HG03432 (cell line): ENCODE data around the gene CLDN24.

Experiments
- ATAC-seq: cut with Tn5 transposase; IDR thresholded peaks from one replicate; pipeline ENCODE4 v1.9.1; 2021; ENCODE audit warnings: mild to moderate bottlenecking, moderate library complexity; ENCODE audit not compliant: unreplicated experiment

The CLDN24 gene

DNA sequence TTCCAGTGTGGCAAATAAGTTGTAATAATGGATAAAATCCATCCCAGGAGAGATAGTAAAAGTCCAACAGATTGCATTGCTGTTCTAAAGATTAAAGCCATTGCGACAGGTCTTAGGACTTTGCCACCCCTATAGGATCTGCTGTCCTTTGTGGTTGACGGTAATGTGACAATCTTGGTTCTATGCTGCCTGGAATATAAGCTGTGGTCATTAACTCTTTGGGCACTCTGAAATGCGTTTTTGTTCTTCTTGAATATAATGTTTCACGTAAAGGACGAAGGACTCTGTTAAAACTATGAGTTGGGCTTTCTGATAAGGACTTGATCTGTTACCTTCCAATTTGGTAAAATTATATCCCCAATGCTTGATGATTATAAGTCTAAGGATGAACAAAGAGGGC is at the start of gene CLDN24:
CLDN24 (minus strand) TSS at position 101 of the 400 bp plus-strand sequence; CDS start at position 101, 0 bp downstream.
- ATAC-seq, result no peak

- no peak for ATAC-seq
Measured at GRCh38 chr4:183370786-183371185, 48.6 kb upstream of the CLDN24 start.

DNA sequence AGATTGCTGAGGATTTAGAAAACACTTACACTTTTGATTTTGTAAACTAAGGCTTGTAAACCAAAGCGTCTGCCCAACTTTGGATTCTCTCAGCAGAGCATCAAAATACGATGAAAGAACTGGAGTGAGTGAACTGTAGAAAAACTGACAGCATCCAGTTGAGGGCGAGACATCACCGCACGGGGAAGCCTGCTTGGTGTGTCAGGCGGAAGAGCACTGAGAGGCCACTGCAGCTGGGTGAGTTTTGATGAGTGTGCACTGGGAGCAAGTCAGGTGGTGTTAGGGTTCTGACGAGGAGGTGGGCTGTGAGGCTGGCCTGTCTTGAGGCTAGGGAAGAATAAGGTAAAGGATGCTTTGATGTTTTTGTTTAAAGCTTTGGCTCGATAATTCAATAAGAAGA is 46.8 kb upstream of the CLDN24 start:
- no peak for ATAC-seq

- ATAC-seq, result no peak
Measured at GRCh38 chr4:183366206-183366835, 44.1 kb upstream of the CLDN24 start.

- ATAC-seq, result no peak
Measured at GRCh38 chr4:183364025-183364424, 41.8 kb upstream of the CLDN24 start.

- no peak for ATAC-seq
Measured at GRCh38 chr4:183362916-183363542, 40.8 kb upstream of the CLDN24 start.

GRCh38 chr4:183362036-183362435 is 39.8 kb upstream of the CLDN24 start:
- ATAC-seq, result no peak

GRCh38 chr4:183360161-183360919 is 38.1 kb upstream of the CLDN24 start:
- ATAC-seq, result no peak

DNA sequence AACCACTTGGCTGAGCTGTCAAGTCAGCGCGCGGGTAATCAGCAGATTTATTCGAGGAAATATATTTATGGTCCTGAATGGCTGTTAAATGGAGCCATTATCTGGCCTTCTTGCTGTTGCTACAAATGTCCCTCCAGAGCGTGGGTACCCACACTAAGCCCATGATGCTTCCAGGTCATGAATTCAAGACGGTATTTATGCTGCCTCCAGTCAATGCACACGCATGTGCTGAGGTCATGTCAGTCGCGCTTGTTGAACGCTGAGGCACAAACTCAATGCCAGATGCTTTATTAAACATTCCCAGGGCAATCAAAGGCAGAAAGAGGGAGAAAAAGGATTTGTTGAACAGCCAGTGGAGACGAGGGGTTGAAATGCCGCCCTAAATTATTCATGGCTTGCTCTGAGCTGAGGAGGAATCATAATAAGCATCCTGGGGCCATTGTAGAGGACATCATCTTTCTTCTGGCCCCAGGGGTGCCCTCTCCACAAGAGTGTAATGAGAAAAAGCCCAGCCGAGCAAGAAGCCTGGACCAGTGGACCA is 36.1 kb upstream of the CLDN24 start:
- no peak for ATAC-seq

DNA sequence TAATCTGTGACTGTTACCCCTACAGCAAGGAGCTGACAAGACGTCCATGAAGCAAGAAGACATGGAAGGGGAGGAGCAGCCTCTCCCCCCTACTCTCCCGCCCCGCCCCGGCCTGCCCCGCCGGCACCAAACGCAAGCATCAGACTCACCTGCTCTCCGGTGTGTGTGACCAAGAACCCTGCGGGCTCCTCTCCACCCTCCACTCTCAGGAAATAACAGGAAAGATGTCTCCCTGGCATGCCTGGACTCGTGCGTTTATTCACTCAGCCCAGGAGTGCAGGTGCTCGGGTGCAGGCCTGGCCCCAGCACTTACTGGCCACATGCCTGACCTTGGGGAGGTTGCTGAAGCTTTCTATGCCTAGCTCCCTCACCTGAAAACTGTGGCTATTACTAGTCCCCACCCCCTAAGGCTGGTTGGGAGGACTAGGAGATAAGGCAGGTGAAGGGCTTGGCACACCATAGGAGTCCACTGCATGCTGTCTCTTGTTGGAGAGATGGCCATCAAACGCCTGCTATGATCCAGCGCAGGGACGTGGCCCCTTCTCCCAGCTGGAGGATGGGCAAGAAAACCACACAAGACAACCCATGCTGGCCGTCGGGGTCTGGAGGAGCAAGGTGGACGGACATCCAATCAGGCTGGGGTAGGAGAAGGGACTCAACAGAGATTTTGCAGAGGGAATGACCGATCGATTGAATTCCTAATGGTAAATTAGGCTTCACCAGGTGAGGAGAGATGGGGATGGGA is 34.9 kb upstream of the CLDN24 start:
- no peak for ATAC-seq

DNA sequence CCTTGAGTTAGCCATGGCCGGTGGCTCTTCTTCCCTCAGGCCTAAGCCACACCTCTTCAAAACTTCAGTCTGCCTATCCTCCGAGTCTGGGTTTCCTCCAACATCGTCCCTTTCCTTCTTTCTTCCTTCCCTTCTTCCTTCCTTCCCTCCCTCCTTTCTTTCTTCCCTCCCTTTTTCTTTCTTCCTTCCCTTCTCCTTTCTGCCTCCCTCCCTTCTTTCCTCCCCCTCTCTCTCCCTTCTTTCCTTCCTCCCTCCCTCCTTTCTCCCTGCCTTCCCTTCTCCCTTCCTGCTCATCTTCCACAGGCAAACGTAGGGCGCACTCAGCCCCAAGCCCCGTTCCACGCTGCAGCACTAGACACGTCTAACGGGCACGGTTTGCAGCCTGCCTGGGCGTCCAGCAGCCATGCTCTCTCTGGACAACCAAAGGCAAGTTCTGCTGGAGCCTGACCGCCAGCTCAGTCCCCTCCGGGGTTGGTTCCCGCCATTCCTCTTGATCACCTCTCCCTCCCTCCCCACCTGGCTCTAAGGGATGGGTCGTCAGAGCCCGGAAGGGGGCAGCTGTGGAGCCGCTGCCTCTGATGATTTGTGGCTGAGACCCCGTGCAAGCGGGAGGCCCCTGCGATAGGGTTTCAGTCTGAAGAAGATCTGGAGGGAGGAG is 34.1 kb upstream of the CLDN24 start:
- no peak for ATAC-seq

DNA sequence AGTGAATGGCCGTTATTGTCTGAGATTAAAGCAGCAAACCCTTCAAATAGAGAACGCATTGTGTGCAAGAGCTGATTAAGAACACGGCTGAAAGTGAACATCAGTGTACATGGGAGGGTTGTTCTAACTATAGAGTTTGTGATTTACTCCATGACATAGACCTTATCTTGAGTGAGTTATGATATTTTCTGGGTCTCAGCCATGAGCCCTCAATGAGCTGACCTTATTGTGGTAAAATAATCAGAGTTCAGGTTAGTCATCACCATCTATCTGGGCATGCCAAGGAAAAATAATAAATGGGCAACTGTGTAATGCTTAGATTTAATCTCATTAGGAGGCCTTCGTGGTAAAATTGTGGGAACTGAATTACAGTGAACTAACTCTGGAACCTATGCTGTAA is 33.2 kb upstream of the CLDN24 start:
- no peak for ATAC-seq

GRCh38 chr4:183354219-183354618 is 32.0 kb upstream of the CLDN24 start:
- ATAC-seq, result no peak

- ATAC-seq, result no peak
Measured at GRCh38 chr4:183353557-183353956, 31.3 kb upstream of the CLDN24 start.

DNA sequence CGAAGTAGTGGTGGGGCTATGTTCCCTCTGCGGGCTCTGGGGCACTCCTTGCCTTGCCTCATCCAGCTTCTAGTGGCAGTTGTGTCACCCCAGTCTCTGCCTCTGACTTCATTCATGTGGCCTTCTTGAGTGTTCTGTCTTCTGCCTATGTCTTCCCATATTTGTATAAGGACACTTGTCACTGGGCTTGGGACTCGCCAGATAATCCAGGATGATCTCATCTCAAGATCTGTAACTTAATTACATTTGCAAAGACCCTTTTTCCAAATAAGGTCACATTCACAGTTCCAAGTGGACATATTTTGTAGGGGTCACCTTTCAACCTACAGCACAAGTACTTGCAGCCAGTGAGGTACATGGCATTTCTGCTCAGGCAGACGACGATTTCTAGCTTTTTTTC is 30.3 kb upstream of the CLDN24 start:
- ATAC-seq, result no peak

- ATAC-seq, result no peak
Measured at GRCh38 chr4:183350317-183351071, 28.3 kb upstream of the CLDN24 start.

DNA sequence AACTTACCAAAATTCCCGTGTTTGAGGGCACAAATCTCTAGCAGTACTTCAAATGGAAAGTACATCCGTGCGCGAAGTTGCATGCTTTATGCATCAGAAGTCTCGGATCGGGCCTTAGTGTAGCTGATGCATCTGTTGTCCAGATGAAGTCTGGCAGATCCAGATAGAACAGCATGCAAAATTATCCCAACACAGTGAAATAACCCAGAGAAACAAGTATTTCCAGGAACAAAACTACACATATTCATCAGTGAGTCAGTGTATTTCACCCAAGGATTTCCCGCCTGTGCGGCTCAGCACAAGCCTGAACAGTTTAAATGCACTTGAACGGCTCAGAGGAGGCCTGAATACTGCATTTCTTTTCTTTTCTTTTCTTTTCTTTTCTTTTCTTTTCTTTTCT is 27.4 kb upstream of the CLDN24 start:
- no peak for ATAC-seq

DNA sequence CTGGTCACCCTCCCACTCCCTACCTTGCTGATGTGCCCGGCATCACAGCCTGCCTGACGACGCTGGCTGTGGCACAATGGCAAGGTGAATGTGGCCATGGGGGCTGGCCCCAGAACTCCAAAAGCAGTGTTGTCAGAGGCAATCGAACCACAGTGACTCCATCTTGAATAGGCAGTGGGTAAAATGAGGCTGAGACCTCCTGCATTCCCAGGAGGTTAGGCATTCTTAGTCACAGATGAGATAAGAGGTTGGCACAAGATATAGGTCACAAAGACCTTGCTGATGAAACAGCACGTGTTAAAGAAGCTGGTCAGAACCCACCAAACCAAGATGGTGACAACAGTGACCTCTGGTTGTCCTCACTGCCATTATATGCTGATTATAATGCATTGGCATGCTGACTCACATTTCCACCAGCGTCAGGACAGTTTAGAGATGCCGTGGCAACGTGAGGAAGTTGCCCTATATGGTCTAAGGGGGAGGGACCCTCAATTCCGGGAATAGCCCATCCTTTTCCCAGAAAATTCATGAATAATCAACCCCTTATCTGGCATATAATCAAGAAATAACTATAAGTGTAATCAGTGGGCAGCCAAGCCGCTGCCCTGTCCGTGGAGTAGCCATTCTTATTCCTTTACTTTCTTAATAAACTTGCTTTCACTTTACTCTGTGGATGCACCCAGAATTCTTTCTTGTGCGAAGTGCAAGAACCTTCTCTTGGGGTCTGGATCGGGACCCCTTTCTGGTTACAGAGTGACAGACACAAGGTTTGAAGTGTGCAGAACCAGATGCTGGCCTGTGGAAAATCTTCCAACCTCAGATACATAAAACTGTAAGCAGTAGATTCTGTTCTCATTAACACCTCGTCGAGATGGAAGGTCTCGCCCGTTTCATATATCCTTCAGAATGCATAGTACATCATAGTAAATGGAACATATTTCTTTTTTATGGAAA is 26.8 kb upstream of the CLDN24 start:
- no peak for ATAC-seq

- ATAC-seq, result no peak
Measured at GRCh38 chr4:183348136-183348535, 25.9 kb upstream of the CLDN24 start.
